ENCODE data around the gene ZG16. TPM values are rescaled to one million over a fixed set of nuclear protein-coding genes. Genes with fewer than 3 reads are reported as not detected.
"Not testable (repeated sequence)": the region's sequence is repeated elsewhere in the genome, so short reads cannot be mapped to it uniquely, and the experiment has no call there.

ZG16 gene
- total and polyA plus RNA-seq, 9 of the 15 experiments (the other 6 are each of a cell fraction or from before 2014, with no cell fraction given), result 0.04 TPM; not detected in 8

DNA sequence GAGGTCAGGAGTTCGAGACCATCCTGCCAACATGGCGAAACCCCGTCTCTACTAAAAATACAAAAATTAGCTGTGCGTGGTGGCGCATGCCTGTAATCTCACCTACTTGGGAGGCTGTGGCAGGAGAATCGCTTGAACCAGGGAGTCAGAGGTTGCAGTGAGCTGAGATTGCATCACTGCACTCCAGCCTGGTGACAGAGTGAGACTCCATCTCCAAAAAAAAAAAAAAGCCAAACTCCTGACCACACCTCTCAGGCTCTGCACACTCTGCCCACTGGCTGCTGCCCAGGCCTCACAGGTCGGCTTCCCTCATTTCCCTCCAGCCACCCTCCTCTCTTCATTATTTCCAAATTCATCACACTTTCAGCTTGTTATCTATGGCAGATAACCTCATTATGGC is 5.7 kb upstream of the ZG16 start:
- H3K4me2 ChIP-seq (ENCODE audit: insufficient read depth, low read length); H3K9me3 ChIP-seq (replicated peaks; ENCODE audit: control insufficient read depth, insufficient read depth, low read depth, low read length); H3K4me3 ChIP-seq; H3K79me2 ChIP-seq (ENCODE audit: control insufficient read depth, insufficient read depth, low read length); DNase-seq (ENCODE audit: extremely low read depth in 1 of 4, low spot score in 3 of 4); H3K27ac ChIP-seq (ENCODE audit: extremely low read depth, low read depth, low read length); H3K4me1 ChIP-seq (replicated peaks in 1 of 2; ENCODE audit: control insufficient read depth in 2 of 2, insufficient read depth in 2 of 2, low read length in 2 of 2); FAIRE-seq; H3K9ac ChIP-seq (ENCODE audit: insufficient read depth in 1 of 2, low read depth in 2 of 2, low read length in 2 of 2); H2AFZ ChIP-seq (ENCODE audit: low read depth, low read length); intact Hi-C loops (cut with micrococcal nuclease); H3K9me1 ChIP-seq (ENCODE audit: control insufficient read depth, insufficient read depth, low read length); H3K36me3 ChIP-seq (ENCODE audit: control insufficient read depth, insufficient read depth, low read length); BruUV-seq (replicated peaks); H4K20me1 ChIP-seq (replicated peaks; ENCODE audit: control insufficient read depth, insufficient read depth, low read length); CTCF ChIA-PET (ENCODE audit: low intra/inter-chr PET ratio); H3K27me3 ChIP-seq (ENCODE audit: control insufficient read depth in 2 of 2, insufficient read depth in 2 of 2, low read length in 2 of 2); in situ Hi-C loops (cut with MboI); TF ChIP-seq NR2C2 (CRISPR knock-in tag; IDR thresholded peaks at IDR 0.05): not testable (repeated sequence)
- TF ChIP-seq, protein P1, sequence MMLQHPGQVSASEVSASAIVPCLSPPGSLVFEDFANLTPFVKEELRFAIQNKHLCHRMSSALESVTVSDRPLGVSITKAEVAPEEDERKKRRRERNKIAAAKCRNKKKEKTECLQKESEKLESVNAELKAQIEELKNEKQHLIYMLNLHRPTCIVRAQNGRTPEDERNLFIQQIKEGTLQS (IDR thresholded peaks at IDR 0.05), result peak; percentile 89
- TF ChIP-seq, protein P1 (CRISPR knock-in tag; conservative IDR thresholded peaks at IDR 0.05), result not testable (repeated sequence)
- TF ChIP-seq CBFA2T3 (IDR thresholded peaks at IDR 0.05) (peak; percentile 15; the same call in 1 of the 2 replicates), CEBPB (tag; IDR thresholded peaks at IDR 0.05) (peak; percentile 84), RAD51 (IDR thresholded peaks at IDR 0.05; ENCODE audit: borderline replicate concordance, low read depth) (0 out of 2 replicates have a peak, but pooled peaks have one; percentile 14), CEBPG (CRISPR knock-in tag; IDR thresholded peaks at IDR 0.05) (peak; percentile 85), CEBPG (tag; conservative IDR thresholded peaks at IDR 0.05 in 1 of 2, IDR thresholded peaks at IDR 0.05 in 1 of 2) (peak; percentile 82 to 86), NR2C2 (tag; IDR thresholded peaks at IDR 0.05) (peak; percentile 47; the same call in 1 of the 2 replicates), ATF7 (IDR thresholded peaks at IDR 0.05) (peak; percentile 67), HDAC2 (IDR thresholded peaks at IDR 0.05) (0 out of 2 replicates have a peak, but pooled peaks have one; percentile 36), L3MBTL2 (IDR thresholded peaks at IDR 0.05) (0 out of 2 replicates have a peak, but pooled peaks have one; percentile 22), TRIM24 (IDR thresholded peaks at IDR 0.05) (peak in 1 of 2 experiments; percentile 34; a peak in 1 of 4 replicates), CTBP1 (IDR thresholded peaks at IDR 0.05; ENCODE audit: borderline replicate concordance) (peak; percentile 33; the same call in 1 of the 2 replicates), SMARCE1 (IDR thresholded peaks at IDR 0.05) (peak; percentile 14; the same call in 1 of the 2 replicates), ZNF384 (IDR thresholded peaks at IDR 0.05; ENCODE audit: low read depth, low read length) (peak; percentile 66)
- peak; percentile 56; the same call in 2 of the 3 replicates for ATAC-seq
- POLR2A ChIA-PET, result interaction anchor here (0.9 to 2.8 kb wide), 2 partner anchors 12 to 18 kb away, joined by 3 to 10 read pairs; partner anchors contain the start of gene KIF22
- WGBS (ENCODE audit: insufficient coverage, low coverage, missing lambda C conversion rate), result 38% methylated on average over 7 of the region's 7 CpGs
